ENCODE data around the gene CCDC186. TPM values are rescaled to one million over a fixed set of nuclear protein-coding genes. Genes with fewer than 3 reads are reported as not detected.

Gene CCDC186
- total and polyA plus RNA-seq, 2 of the 13 experiments (the other 11 are each of a cell fraction or from before 2014, with no cell fraction given) = 4.2 to 11.8 TPM

DNA sequence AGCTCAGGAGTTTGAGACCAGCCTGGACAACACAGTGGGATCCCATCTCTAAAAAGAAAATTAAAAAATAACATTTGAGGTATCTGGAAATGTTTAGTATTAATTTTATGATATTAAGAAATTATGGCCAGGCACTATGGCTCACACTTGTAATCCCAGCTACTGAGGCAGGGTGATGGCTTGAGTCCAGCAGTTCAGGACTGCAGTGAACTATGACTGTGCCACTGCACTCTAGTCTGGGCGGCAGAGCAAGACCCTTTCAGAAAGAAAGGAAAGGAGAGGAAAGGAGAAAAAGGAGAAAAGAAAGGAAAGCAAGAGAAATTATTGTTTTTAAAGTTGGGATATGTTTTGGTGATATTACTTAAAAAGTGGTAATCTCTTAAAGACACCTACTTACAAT, 2.5 kb upstream of the CCDC186 start:
- WGBS (ENCODE audit: low lambda C conversion rate) = 62% methylated on average over 1 of the region's 1 CpG
- CTCF ChIA-PET (ENCODE audit: low intra/inter-chr PET ratio, low total read pairs) = no interaction called here

More for the DNA sequence above, 2.5 kb upstream of the CCDC186 start:
- intact Hi-C loops (cut with micrococcal nuclease; ENCODE audit: unreplicated experiment) = no loop called here
- H4K20me1 ChIP-seq (ENCODE audit: insufficient read depth, low read length) = no peaks in the 10 kb centered on the region
- ATAC-seq (no peak), DNase-seq (ENCODE audit: low spot score) (no peak), FAIRE-seq (no peak)
- TF ChIP-seq MXD4 (CRISPR knock-in tag; IDR thresholded peaks at IDR 0.05) (no peak), CCDC6 (CRISPR knock-in tag; IDR thresholded peaks at IDR 0.05) (no peak), ELF4 (CRISPR knock-in tag; IDR thresholded peaks at IDR 0.05; ENCODE audit: borderline replicate concordance) (no peak), ZSCAN31 (CRISPR knock-in tag; IDR thresholded peaks at IDR 0.05; ENCODE audit: low read depth) (no peak), ZNF281 (CRISPR knock-in tag; IDR thresholded peaks at IDR 0.05; ENCODE audit: borderline replicate concordance) (no peak), ZBTB8A (CRISPR knock-in tag; IDR thresholded peaks at IDR 0.05; ENCODE audit: borderline replicate concordance, low read depth) (no peak), ZNF232 (CRISPR knock-in tag; IDR thresholded peaks at IDR 0.05; ENCODE audit: borderline replicate concordance) (no peak), ZNF24 (IDR thresholded peaks at IDR 0.05) (no peak), FIP1L1 (IDR thresholded peaks at IDR 0.05; ENCODE audit: borderline replicate concordance, insufficient read depth, low read depth, low read length) (no peak), EZH2 (conservative IDR thresholded peaks at IDR 0.05; ENCODE audit: low read depth, low read length) (no peak), HCFC1 (IDR thresholded peaks at IDR 0.05; ENCODE audit: low read depth, low read length) (no peak), NCOR1 (IDR thresholded peaks at IDR 0.05; ENCODE audit: borderline replicate concordance, low read length) (no peak)
- H3K27ac ChIP-seq (ENCODE audit: extremely low read length, insufficient read depth, low read length) = no peak overlapping the region
- H3K9me3 ChIP-seq (ENCODE audit: low read length) = no peaks in the 10 kb centered on the region
- no peaks in the 10 kb centered on the region; a peak in 1 of 5 replicates for H3K27me3 ChIP-seq (ENCODE audit: control insufficient read depth in 1 of 2, insufficient read depth in 2 of 2, low read length in 2 of 2)
- POLR2A ChIA-PET = no interaction called here
- no peak overlapping the region for H3K4me3 ChIP-seq (replicated peaks in 1 of 3; ENCODE audit: insufficient read depth in 1 of 3, low read depth in 2 of 3, low read length in 3 of 3)
- no peak overlapping the region for H3K4me2 ChIP-seq (ENCODE audit: low read depth, low read length)
- no peak overlapping the region for H3K9ac ChIP-seq (ENCODE audit: insufficient read depth, low read depth, low read length)
- BruUV-seq (replicated peaks) = no TSS peak
- in situ Hi-C loops (cut with HindIII; ENCODE audit: extremely low pct_ligation_motif_present, low pct_unique_long_range_greater_than_20kb) = no loop called here
- H3K36me3 ChIP-seq (replicated peaks in 1 of 2; ENCODE audit: control insufficient read depth in 1 of 2, insufficient read depth in 2 of 2, low read length in 2 of 2) = no peaks in the 10 kb centered on the region
- peaks cover 18% of the 10 kb centered on the region for H3K4me1 ChIP-seq (ENCODE audit: insufficient read depth, low read length)
- no peak overlapping the region for H2AFZ ChIP-seq (ENCODE audit: low read length)
- H3K79me2 ChIP-seq (ENCODE audit: insufficient read depth, low read length) = peaks cover 25% of the 10 kb centered on the region

Measured in HepG2 (cell line).